Breast epithelium (tissue), 3 donors: ENCODE results near the gene ST6GALNAC4.

Experiments used
- POLR2A ChIP-seq: fragments of 450-650 bp; IDR thresholded peaks from one replicate; pipeline ENCODE4 v1.6.1; 2016; ENCODE audit warnings: antibody characterized with exemption, mild to moderate bottlenecking, moderate library complexity
- POLR2AphosphoS5 ChIP-seq, 3 donors: sonication (generic); formaldehyde crosslinking; IDR thresholded peaks; one replicate each; pipeline ENCODE4 v1.6.1; 2017; ENCODE audit warnings: antibody characterized with exemption in 3 of 3
- TF ChIP-seq, protein P1 (sequence below), 3 donors: fragments of 450-650 bp; IDR thresholded peaks; one replicate each; pipeline ENCODE4 v1.5.1; 2016 to 2017; ENCODE audit warnings: antibody characterized with exemption in 3 of 3, mild to moderate bottlenecking in 3 of 3, moderate library complexity in 3 of 3

DNA sequence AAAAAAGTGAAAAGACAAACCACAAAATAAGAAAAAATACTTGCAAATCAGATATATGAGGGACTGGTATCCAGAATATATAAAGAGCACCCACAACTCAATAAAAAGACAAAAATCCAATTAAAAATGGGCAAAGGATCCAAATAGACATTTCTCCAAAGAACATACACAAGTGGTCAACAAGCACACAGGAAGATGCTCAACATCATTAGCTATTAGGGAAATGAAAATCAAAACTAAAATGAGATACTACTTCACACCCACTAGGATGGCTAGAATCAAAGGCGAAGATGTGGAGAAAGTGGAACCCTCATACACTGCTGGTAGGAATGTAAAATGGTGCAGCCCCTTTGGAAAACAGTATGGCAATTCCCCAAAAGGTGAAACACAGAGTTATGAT is 41.9 kb upstream of the ST6GALNAC4 start:
- TF ChIP-seq, protein P1, sequence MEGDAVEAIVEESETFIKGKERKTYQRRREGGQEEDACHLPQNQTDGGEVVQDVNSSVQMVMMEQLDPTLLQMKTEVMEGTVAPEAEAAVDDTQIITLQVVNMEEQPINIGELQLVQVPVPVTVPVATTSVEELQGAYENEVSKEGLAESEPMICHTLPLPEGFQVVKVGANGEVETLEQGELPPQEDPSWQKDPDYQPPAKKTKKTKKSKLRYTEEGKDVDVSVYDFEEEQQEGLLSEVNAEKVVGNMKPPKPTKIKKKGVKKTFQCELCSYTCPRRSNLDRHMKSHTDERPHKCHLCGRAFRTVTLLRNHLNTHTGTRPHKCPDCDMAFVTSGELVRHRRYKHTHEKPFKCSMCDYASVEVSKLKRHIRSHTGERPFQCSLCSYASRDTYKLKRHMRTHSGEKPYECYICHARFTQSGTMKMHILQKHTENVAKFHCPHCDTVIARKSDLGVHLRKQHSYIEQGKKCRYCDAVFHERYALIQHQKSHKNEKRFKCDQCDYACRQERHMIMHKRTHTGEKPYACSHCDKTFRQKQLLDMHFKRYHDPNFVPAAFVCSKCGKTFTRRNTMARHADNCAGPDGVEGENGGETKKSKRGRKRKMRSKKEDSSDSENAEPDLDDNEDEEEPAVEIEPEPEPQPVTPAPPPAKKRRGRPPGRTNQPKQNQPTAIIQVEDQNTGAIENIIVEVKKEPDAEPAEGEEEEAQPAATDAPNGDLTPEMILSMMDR (IDR thresholded peaks at IDR 0.05): no peak
- TF ChIP-seq POLR2A (no peak), POLR2AphosphoS5 (IDR thresholded peaks at IDR 0.05) (no peak)
